Heart left ventricle (tissue), 16 donors: ENCODE measurements around the gene HDAC4. TPM values are rescaled to one million over a fixed set of nuclear protein-coding genes. Genes with fewer than 3 reads are reported as not detected.

Experiments
- ATAC-seq, 4 donors: fragments of 200-7000 bp; cut with Tn5 transposase; one replicate each; pipeline ENCODE4 v1.9.1; 2020 to 2022; ENCODE audit warnings: moderate library complexity in 4 of 4, mild to moderate bottlenecking in 3 of 4, moderate number of reproducible peaks in 1 of 4
- DNase-seq, 5 donors: peaks; one replicate each; pipeline ENCODE4 v3.0.0-alpha.2; 2020
- H3K27ac ChIP-seq, 12 donors: fragments of 200-600 bp; sonication (generic) in 4 of 12; one replicate each; pipeline versions ENCODE4 v1.5.0 to v1.8.0; 2016 to 2022; ENCODE audit warnings: mild to moderate bottlenecking in 2 of 12
- H3K27me3 ChIP-seq, 9 donors: fragments of 200-600 bp; sonication (generic) in 2 of 9; one replicate each; pipeline versions ENCODE4 v1.5.1 to v1.8.0; 2016 to 2022; ENCODE audit warnings: mild to moderate bottlenecking in 3 of 9
- H3K36me3 ChIP-seq, 9 donors: fragments of 200-600 bp; sonication (generic) in 2 of 9; one replicate each; pipeline versions ENCODE4 v1.5.0 to v1.8.0; 2018 to 2022; ENCODE audit warnings: mild to moderate bottlenecking in 2 of 9
- H3K4me1 ChIP-seq, 12 donors: fragments of 200-600 bp; sonication (generic) in 4 of 12; one replicate each; pipeline versions ENCODE4 v1.5.0 to v1.8.0; 2016 to 2022; ENCODE audit warnings: mild to moderate bottlenecking in 3 of 12
- H3K4me3 ChIP-seq, 12 donors: fragments of 200-600 bp; sonication (generic) in 4 of 12; one replicate each; pipeline versions ENCODE4 v1.5.0 to v1.8.0; 2017 to 2022; ENCODE audit warnings: mild to moderate bottlenecking in 9 of 12, moderate library complexity in 4 of 12
- H3K9me3 ChIP-seq, 12 donors: fragments of 200-600 bp; sonication (generic) in 4 of 12; one replicate each; pipeline versions ENCODE4 v1.5.0 to v1.8.0; 2016 to 2022; ENCODE audit warnings: mild to moderate bottlenecking in 1 of 12
- POLR2A ChIP-seq, 2 donors: fragments of 450-650 bp; IDR thresholded peaks; one replicate each; pipeline ENCODE4 v1.6.1; 2017; ENCODE audit warnings: antibody characterized with exemption in 2 of 2, mild to moderate bottlenecking in 2 of 2, moderate library complexity in 2 of 2
- WGBS, 4 donors: extraction: QIAGEN DNeasy Blood & Tissue Kit in 2 of 4; methylation state at CpG; one replicate each; pipeline versions ENCODE4 v1.1.5 to v1.1.7; 2013 to 2018; 5-methylcytosine and 5-hydroxymethylcytosine counted together
- intact Hi-C, 10 donors: fragments of 100-400 bp; cut with DNase I; formaldehyde crosslinking; loops; one replicate each; pipeline versions ENCODE4 v1.11.1 to v1.14.2; 2022
- polyA plus RNA-seq, 2 donors: library from polyadenylated mRNA; stranded (reverse); fragments of 200-250 nt; gene quantifications; one replicate each; pipeline ENCODE4 v1.2.3, GENCODE V29; 2013
- total RNA-seq, 9 donors: library from RNA; depleted of rRNA in 2 of 9; stranded (reverse); fragments of >200 nt in 2 of 9; fragmentation: NEBNext Ultra II Directional in 3 of 9; extraction: Animal tissue kit (Norgen Biotek cat#: 25700) in 3 of 9; gene quantifications; one replicate each; pipeline versions ENCODE4 v1.1.0 to v1.2.4, GENCODE V29; 2016 to 2023
- TF ChIP-seq, protein P1 (sequence below), 12 donors: fragments of 200-600 bp; sonication (generic) in 4 of 12; IDR thresholded peaks; one replicate each; pipeline versions ENCODE4 v1.5.0 to v1.8.0; 2018 to 2022; ENCODE audit warnings: antibody characterized with exemption in 12 of 12, mild to moderate bottlenecking in 5 of 12
- donor health status: ischemic (EF 13 %, LVEDD 7.1; RV severe dilation, severe dysfunction).
- donor health status: healthy with polysubstance abuse.
- donor health status: DM: no; HTN: yes; CAD: no.
- donor health status: DM: no; HTN: no; CAD: no.
- donor health status: ischemic (EF 25% LVEDD 6.9; RV normal size, moderate dysfunction).
- donor health status: ischemic (EF 25% LVEDD 5.7; RV mildly dilated, moderate dysfunction).
- donor health status: healthy.
- donor health status: DM: yes; HTN: yes; CAD: no.
- donor health status: ischemic (EF 35%, LVEDD 5.7; RV mildly dilated, moderate dysfunction).
- donor health status: nonischemic (EF 11% LVEDD 7.7; RV severe dilation, severe dysfunction).
- donor health status: DM: yes; HTN: yes; CAD: no.
- donor health status: PGD.
- donor health status: ischemic (EF 29% LVEDD 5.4; RV normal size, mild dysfunction).
- donor health status: nonischemic (EF 23%, LVEDD 6.1; RV moderate dilation, normal function).

The HDAC4 gene
- total and polyA plus RNA-seq, 11 donors = 13.9 to 37.6 (median 27.5) TPM

DNA sequence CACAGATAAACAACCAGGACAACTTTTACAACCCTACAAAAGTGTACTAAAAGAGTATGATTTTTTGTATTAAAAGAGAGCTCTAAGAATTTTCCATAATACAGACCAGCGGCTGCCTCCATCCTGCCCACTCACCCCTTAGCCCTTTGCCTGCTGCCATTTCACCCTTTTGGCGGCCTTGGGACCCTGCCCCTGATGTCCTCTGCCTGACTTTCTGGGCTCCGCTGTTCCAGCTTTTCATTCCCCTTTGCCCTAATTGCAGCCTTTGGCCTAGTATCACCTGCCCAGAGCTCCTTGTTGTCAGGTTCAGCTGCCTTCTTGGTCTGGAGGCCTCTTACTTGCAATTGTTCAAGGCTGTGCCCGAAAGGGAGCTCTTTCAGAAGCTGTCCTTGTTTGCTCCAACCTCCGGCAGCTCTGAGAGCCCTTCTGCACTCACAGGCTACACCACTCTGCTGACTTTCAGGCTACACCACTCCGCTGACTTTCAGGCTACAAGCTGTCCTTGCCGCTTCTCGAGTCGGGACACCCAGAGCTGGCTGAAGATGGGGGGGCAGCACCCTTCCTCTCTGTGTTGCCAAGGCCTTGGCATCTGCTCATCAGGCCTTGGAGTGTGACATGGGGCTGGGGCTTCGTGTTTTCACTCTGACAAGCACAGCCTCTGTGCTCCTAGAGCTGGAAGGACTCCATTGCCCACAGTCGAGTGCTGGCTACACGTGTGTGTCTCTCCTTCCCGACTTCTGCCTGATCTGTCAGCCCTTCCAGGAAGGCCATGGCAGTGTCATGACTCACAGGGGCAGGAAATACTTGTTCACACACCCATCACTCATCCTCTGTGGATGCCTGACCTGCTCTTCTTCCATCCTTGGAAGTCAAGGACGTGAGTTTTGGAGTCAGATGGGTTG is 43.1 kb upstream of the HDAC4 start:
- TF ChIP-seq, protein P1, sequence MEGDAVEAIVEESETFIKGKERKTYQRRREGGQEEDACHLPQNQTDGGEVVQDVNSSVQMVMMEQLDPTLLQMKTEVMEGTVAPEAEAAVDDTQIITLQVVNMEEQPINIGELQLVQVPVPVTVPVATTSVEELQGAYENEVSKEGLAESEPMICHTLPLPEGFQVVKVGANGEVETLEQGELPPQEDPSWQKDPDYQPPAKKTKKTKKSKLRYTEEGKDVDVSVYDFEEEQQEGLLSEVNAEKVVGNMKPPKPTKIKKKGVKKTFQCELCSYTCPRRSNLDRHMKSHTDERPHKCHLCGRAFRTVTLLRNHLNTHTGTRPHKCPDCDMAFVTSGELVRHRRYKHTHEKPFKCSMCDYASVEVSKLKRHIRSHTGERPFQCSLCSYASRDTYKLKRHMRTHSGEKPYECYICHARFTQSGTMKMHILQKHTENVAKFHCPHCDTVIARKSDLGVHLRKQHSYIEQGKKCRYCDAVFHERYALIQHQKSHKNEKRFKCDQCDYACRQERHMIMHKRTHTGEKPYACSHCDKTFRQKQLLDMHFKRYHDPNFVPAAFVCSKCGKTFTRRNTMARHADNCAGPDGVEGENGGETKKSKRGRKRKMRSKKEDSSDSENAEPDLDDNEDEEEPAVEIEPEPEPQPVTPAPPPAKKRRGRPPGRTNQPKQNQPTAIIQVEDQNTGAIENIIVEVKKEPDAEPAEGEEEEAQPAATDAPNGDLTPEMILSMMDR (IDR thresholded peaks at IDR 0.05) = no peak
- TF ChIP-seq POLR2A (IDR thresholded peaks at IDR 0.05) = no peak
- intact Hi-C loops = no loop called here
- peaks cover 0 to 5% (median 0%) of the 10 kb centered on the region in 12 donors for H3K9me3 ChIP-seq
- no peaks in the 10 kb centered on the region for H3K36me3 ChIP-seq
- H3K4me3 ChIP-seq = no peak overlapping the region
- ATAC-seq (no peak), DNase-seq (no peak)
- 81 to 87% (median 85%) methylated on average over 14 of the region's 14 CpGs for WGBS, 4 donors
- H3K27me3 ChIP-seq = peaks cover 0 to 39% (median 14%) of the 10 kb centered on the region in 9 donors
- no peak overlapping the region for H3K27ac ChIP-seq
- peaks cover 0 to 36% (median 10%) of the 10 kb centered on the region in 12 donors for H3K4me1 ChIP-seq

DNA sequence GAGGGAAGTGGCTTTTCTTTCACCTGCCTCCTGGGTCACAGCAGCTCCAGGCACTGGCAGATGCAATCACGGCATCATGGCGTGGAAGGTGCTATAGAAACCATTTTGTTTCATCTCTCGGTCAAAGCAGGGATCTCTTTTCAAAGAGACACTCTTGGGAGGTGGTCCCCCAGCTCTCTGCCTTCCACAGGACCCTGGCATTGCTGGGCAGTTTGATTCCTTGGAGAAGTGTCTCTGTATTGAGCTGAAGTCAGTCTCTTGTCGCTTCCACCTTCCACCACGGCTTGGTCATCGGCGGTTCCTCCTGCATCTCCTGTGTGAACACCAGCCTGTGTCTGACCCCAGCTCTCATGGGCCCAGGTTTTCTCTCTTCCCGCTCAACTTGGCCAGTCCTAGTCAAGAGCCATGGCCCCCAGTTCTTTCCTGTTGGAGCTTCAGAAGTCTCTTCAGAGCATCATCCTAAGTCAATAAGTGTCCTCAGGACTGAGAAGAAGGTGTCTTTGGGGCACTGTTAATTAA is 42.3 kb upstream of the HDAC4 start:
- intact Hi-C loops = no loop called here
- no peak for TF ChIP-seq POLR2A (IDR thresholded peaks at IDR 0.05)
- TF ChIP-seq, protein P1 (IDR thresholded peaks at IDR 0.05) = no peak
- H3K4me1 ChIP-seq = peaks cover 0 to 36% (median 10%) of the 10 kb centered on the region in 12 donors
- DNase-seq (no peak), ATAC-seq (no peak)
- no peak overlapping the region for H3K4me3 ChIP-seq
- 95 to 99% (median 97%) methylated on average over 8 of the region's 8 CpGs for WGBS, 4 donors
- H3K9me3 ChIP-seq = peaks cover 0 to 5% (median 0%) of the 10 kb centered on the region in 12 donors
- peaks cover 0 to 39% (median 14%) of the 10 kb centered on the region in 9 donors for H3K27me3 ChIP-seq
- H3K36me3 ChIP-seq = no peaks in the 10 kb centered on the region
- H3K27ac ChIP-seq = no peak overlapping the region

DNA sequence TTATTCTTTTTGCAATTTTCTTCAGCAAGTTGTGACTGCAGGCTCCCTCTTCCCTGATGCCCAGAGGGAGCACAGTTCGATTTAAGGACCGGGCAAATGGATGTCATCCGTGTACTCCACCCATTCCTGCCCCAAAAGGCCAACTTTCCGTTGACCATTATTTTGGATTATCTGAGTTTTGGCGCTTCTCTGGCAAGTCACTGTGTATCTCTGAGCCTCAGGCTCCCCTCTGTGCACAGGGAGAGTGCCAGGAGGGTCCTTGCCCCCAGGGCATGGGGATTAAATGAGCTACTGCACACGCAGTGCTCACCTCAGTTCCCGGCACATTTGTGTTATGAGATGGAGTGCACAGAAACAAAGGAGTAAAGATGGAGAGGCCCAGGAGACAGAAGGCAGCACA is 41.4 kb upstream of the HDAC4 start:
- intact Hi-C loops = no loop called here
- 82 to 92% (median 90%) methylated on average over 7 of the region's 7 CpGs for WGBS, 4 donors
- no peak for ATAC-seq
- Histone ChIP-seq H3K4me3 (no peak overlapping the region), H3K27me3 (peaks cover 0 to 42% (median 14%) of the 10 kb centered on the region in 9 donors), H3K36me3 (no peaks in the 10 kb centered on the region), H3K9me3 (peaks cover 0 to 5% (median 0%) of the 10 kb centered on the region in 12 donors), H3K4me1 (peaks cover 0 to 43% (median 10%) of the 10 kb centered on the region in 12 donors), H3K27ac (no peak overlapping the region)
- TF ChIP-seq, protein P1 (IDR thresholded peaks at IDR 0.05) = no peak
- TF ChIP-seq POLR2A (IDR thresholded peaks at IDR 0.05) = no peak
- no peak for DNase-seq
